ENCODE measurements around the gene FAM120B. TPM values are rescaled to one million over a fixed set of nuclear protein-coding genes. Genes with fewer than 3 reads are reported as not detected.

The FAM120B gene
- total and polyA plus RNA-seq, 2 experiments from 2014 or later, result 7.2 to 16.7 TPM

- TF ChIP-seq EZH2 (IDR thresholded peaks at IDR 0.05; ENCODE audit: low read depth, unreplicated experiment) (no peak), POLR2AphosphoS5 (IDR thresholded peaks at IDR 0.05; ENCODE audit: low read depth) (no peak), NANOG (IDR thresholded peaks at IDR 0.05; ENCODE audit: borderline replicate concordance) (no peak)
Observed at GRCh38 chr6:170420283-170420682, 113.7 kb downstream of the FAM120B start (continued).

GRCh38 chr6:170420791-170421776 lies 114.5 kb downstream of the FAM120B start:
- H3K27me3 Mint-ChIP-seq (ENCODE audit: insufficient read depth, low read depth, poor library complexity), result peaks cover 15% of the 10 kb centered on the region
- DNase-seq (ENCODE audit: low spot score), result no peak
- no peaks in the 10 kb centered on the region for H4K20me1 ChIP-seq (replicated peaks; ENCODE audit: insufficient read depth)
- H3K4me2 ChIP-seq, result no peak overlapping the region
- no peaks in the 10 kb centered on the region for H3K27me3 ChIP-seq (ENCODE audit: insufficient read depth)
- H3K36me3 ChIP-seq (ENCODE audit: insufficient read depth), result no peaks in the 10 kb centered on the region
- H3K9me2 ChIP-seq (ENCODE audit: insufficient read depth), result no peaks in the 10 kb centered on the region
- no peaks in the 10 kb centered on the region for H3K36me3 Mint-ChIP-seq (ENCODE audit: low read depth)
- no peaks in the 10 kb centered on the region for H3K4me1 ChIP-seq (ENCODE audit: insufficient read depth)
- no peak overlapping the region for H2AFZ ChIP-seq
- H3K4me3 ChIP-seq, result no peak overlapping the region
- no peaks in the 10 kb centered on the region for H3F3A ChIP-seq (replicated peaks; ENCODE audit: low read depth)
- H3K27ac ChIP-seq (ENCODE audit: low read depth), result no peak overlapping the region
- ATAC-seq, result no peak
- no peaks in the 10 kb centered on the region for H3K9me3 Mint-ChIP-seq
- peaks cover 17% of the 10 kb centered on the region for H3K4me1 Mint-ChIP-seq
- no peaks in the 10 kb centered on the region for H3K79me2 ChIP-seq (replicated peaks; ENCODE audit: insufficient read depth)
- no peak overlapping the region for H3K27ac Mint-ChIP-seq
- H3K4me3 Mint-ChIP-seq, result no peak overlapping the region
- TF ChIP-seq ZNF114 (CRISPR knock-in tag; IDR thresholded peaks at IDR 0.05) (no peak), POLR2AphosphoS5 (IDR thresholded peaks at IDR 0.05; ENCODE audit: low read depth) (no peak), REST (IDR thresholded peaks at IDR 0.05; ENCODE audit: unreplicated experiment) (no peak), ETS1 (IDR thresholded peaks at IDR 0.05) (no peak), EZH2phosphoT487 (IDR thresholded peaks at IDR 0.05; ENCODE audit: unreplicated experiment) (no peak), ZNF462 (CRISPR knock-in tag; IDR thresholded peaks at IDR 0.05) (no peak), JUNB (IDR thresholded peaks at IDR 0.05; ENCODE audit: unreplicated experiment) (no peak), NANOG (IDR thresholded peaks at IDR 0.05; ENCODE audit: borderline replicate concordance) (no peak), EZH2 (IDR thresholded peaks at IDR 0.05; ENCODE audit: low read depth, unreplicated experiment) (no peak), ZNF331 (CRISPR knock-in tag; IDR thresholded peaks at IDR 0.05; ENCODE audit: low read depth) (no peak)

Data from GM23338 (cell line).